Peyer's patch (tissue), 4 donors: ENCODE results near the gene SLC17A8. TPM values are rescaled to one million over a fixed set of nuclear protein-coding genes. Genes with fewer than 3 reads are reported as not detected.
"Not testable (repeated sequence)": the region's sequence is repeated elsewhere in the genome, so short reads cannot be mapped to it uniquely, and the experiment has no call there.

ENCODE experiments used
- DNase-seq, 3 donors: peaks; one replicate each; pipeline ENCODE4 v3.0.0-alpha.2; 2017 to 2019
- H3K27ac ChIP-seq, 4 donors: fragments of 200-600 bp; sonication (generic); one replicate each; pipeline ENCODE4 v1.5.1; 2016 to 2019
- H3K27me3 ChIP-seq, 2 donors: fragments of 200-600 bp; sonication (generic); one replicate each; pipeline ENCODE4 v1.5.1; 2019
- H3K36me3 ChIP-seq, 3 donors: fragments of 200-600 bp; sonication (generic); one replicate each; pipeline ENCODE4 v1.5.1; 2016 to 2019
- H3K4me1 ChIP-seq, 4 donors: fragments of 200-600 bp; sonication (generic); one replicate each; pipeline ENCODE4 v1.5.1; 2016 to 2019
- H3K4me3 ChIP-seq, 4 donors: fragments of 200-600 bp; sonication (generic); 1 replicate in 3 of 4; 2 replicates in 1 of 4; pipeline ENCODE4 v1.5.1; 2016 to 2019; ENCODE audit warnings: mild to moderate bottlenecking in 1 of 4
- H3K9me3 ChIP-seq, 4 donors: fragments of 200-600 bp; sonication (generic); one replicate each; pipeline ENCODE4 v1.5.1; 2016 to 2019; ENCODE audit warnings: mild to moderate bottlenecking in 1 of 4
- POLR2A ChIP-seq, 2 donors: fragments of 450-650 bp; IDR thresholded peaks; one replicate each; pipeline ENCODE4 v1.5.1; 2017; ENCODE audit warnings: antibody characterized with exemption in 2 of 2, mild to moderate bottlenecking in 2 of 2, moderate library complexity in 2 of 2
- total RNA-seq, 4 donors: library from RNA; depleted of rRNA; stranded (reverse); fragments of >200 nt; gene quantifications; one replicate each; pipeline ENCODE4 v1.1.0, GENCODE V29; 2016
- TF ChIP-seq, protein P1 (sequence below), 6 experiments: fragments of 450-650 bp in 4 of 6; fragments of 200-600 bp in 2 of 6; sonication (generic) in 1 of 6; IDR thresholded peaks; one replicate each; pipeline ENCODE4 v1.5.1; 2017 to 2019; ENCODE audit warnings: antibody characterized with exemption in 6 of 6, mild to moderate bottlenecking in 3 of 6, moderate library complexity in 1 of 6

SLC17A8 gene
- total RNA-seq, 4 donors from 2014 or later: 61.9 to 212 (median 83.1) TPM; not detected in 1

DNA sequence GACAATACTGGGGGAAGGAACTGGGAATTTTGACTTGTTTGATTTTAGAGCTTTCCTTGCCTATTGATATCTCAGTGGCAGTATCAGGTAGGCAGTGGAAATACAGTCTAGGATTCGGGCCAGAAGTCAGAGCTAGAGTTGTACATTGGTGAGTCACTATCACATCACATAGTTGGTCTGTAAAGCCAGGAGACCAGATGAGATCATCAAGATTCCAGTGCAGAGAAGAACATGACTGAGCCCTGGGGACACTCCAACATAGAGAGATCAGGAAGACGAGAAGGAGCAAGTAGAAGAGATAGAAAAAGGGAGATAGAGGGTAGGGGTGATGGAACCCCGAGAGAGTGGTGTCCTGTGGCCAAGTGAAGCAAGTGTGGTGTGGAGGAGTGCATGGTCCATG, 70.2 kb downstream of the SLC17A8 start:
- DNase-seq: peak in 1 of 3 donors; percentile 49
- Histone ChIP-seq H3K4me1 (no peaks in the 10 kb centered on the region), H3K4me3 (no peak overlapping the region), H3K36me3 (no peaks in the 10 kb centered on the region), H3K27ac (peak overlapping the region in 2 of 4 donors; percentile 13 to 59), H3K27me3 (no peaks in the 10 kb centered on the region), H3K9me3 (no peaks in the 10 kb centered on the region)
- no peak for TF ChIP-seq POLR2A (IDR thresholded peaks at IDR 0.05)
- TF ChIP-seq, protein P1, sequence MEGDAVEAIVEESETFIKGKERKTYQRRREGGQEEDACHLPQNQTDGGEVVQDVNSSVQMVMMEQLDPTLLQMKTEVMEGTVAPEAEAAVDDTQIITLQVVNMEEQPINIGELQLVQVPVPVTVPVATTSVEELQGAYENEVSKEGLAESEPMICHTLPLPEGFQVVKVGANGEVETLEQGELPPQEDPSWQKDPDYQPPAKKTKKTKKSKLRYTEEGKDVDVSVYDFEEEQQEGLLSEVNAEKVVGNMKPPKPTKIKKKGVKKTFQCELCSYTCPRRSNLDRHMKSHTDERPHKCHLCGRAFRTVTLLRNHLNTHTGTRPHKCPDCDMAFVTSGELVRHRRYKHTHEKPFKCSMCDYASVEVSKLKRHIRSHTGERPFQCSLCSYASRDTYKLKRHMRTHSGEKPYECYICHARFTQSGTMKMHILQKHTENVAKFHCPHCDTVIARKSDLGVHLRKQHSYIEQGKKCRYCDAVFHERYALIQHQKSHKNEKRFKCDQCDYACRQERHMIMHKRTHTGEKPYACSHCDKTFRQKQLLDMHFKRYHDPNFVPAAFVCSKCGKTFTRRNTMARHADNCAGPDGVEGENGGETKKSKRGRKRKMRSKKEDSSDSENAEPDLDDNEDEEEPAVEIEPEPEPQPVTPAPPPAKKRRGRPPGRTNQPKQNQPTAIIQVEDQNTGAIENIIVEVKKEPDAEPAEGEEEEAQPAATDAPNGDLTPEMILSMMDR (IDR thresholded peaks at IDR 0.05): peak in 1 of 6 experiments; percentile 14

DNA sequence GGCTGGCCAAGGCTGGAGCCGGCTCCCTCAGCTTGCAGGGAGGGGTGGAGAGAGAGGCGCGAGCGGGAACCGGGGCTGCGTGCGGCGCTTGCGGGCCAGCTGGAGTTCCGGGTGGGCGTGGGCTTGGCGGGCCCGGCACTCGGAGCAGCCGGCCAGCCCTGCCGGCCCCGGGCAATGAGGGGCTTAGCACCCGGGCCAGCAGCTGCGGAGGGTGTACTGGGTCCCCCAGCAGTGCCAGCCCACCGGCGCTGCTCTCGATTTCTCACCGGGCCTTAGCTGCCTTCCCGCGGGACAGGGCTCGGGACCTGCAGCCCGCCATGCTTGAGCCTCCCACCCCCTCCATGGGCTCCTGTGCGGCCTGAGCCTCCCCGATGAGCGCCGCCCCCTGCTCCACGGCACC, 73.4 kb downstream of the SLC17A8 start:
- not testable (repeated sequence) for H3K9me3 ChIP-seq, H3K27me3 ChIP-seq, H3K36me3 ChIP-seq, H3K4me1 ChIP-seq, DNase-seq, H3K27ac ChIP-seq, H3K4me3 ChIP-seq

DNA sequence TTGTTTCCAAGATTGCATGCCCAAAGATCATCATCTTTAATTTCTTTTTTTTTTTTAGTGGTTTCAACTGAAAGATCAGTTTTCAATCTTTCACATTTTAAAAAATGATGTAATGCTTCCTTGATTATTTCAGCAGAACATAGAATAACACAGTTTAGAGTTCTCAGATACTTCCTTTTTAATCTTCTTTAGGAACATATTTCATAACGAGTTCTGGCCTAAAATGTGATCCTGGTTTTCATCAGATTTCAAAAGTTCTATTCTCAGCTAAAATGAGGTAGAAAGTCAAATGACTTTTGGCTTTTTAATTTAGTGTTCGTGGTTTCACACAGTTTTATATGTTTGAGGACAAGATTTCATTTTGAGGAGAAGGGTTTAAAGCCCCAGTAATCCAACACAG, 76.8 kb downstream of the SLC17A8 start:
- Histone ChIP-seq H3K27ac (no peak overlapping the region), H3K36me3 (no peaks in the 10 kb centered on the region), H3K27me3 (no peaks in the 10 kb centered on the region), H3K4me1 (peaks cover 0 to 11% (median 0%) of the 10 kb centered on the region in 4 donors), H3K4me3 (no peak overlapping the region), H3K9me3 (no peaks in the 10 kb centered on the region)
- no peak for TF ChIP-seq POLR2A (IDR thresholded peaks at IDR 0.05)
- TF ChIP-seq, protein P1 (IDR thresholded peaks at IDR 0.05): no peak
- DNase-seq: no peak

DNA sequence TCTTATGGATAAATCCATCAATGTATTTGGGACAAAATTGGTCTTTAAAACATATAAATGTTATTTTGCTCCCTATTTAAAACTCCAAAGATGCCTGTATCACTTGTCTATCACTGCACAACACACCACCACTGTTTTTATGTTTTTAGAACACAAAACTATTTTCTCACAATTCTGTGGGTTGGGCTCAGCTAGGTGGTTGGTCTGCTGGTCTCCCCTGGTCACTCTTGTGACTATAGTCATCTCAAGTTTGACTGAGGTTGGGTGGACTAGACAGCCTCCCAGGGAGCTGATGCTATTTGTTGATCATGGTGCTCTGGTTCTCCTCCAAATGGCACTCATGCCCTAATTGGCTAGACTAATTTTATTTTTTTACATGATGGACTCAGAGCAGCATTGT, 77.3 kb downstream of the SLC17A8 start:
- H3K36me3 ChIP-seq: no peaks in the 10 kb centered on the region
- H3K4me1 ChIP-seq: peaks cover 0 to 11% (median 0%) of the 10 kb centered on the region in 4 donors
- no peaks in the 10 kb centered on the region for H3K9me3 ChIP-seq
- H3K27me3 ChIP-seq: no peaks in the 10 kb centered on the region
- no peak overlapping the region for H3K27ac ChIP-seq
- H3K4me3 ChIP-seq: no peak overlapping the region
- no peak for DNase-seq
- TF ChIP-seq, protein P1 (IDR thresholded peaks at IDR 0.05): no peak
- TF ChIP-seq POLR2A (IDR thresholded peaks at IDR 0.05): no peak

DNA sequence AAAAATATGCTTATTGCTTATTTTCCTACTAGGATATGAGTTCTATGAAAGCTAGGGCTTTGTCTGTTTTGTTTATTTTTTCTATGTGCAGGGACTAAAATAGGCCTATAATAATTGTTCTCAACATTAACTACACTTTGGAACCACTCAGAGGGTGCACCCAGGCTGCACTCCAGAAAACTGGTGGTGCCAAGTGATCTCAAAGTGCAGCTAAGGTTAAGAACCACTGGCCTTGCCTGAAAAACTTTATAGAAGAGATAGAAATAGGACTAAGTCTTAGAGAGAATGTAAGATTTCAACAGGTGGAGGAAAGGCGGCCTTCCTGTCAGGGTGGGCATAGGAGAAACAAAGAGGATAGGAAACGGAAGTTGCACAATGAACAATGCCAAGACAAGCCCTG, 79.1 kb downstream of the SLC17A8 start:
- no peak for DNase-seq
- Histone ChIP-seq H3K36me3 (no peaks in the 10 kb centered on the region), H3K27ac (peak overlapping the region in 1 of 4 donors; percentile 14), H3K27me3 (no peaks in the 10 kb centered on the region), H3K4me1 (peaks cover 0 to 11% (median 0%) of the 10 kb centered on the region in 4 donors), H3K9me3 (no peaks in the 10 kb centered on the region), H3K4me3 (no peak overlapping the region)
- TF ChIP-seq, protein P1 (IDR thresholded peaks at IDR 0.05): no peak
- TF ChIP-seq POLR2A (IDR thresholded peaks at IDR 0.05): no peak

DNA sequence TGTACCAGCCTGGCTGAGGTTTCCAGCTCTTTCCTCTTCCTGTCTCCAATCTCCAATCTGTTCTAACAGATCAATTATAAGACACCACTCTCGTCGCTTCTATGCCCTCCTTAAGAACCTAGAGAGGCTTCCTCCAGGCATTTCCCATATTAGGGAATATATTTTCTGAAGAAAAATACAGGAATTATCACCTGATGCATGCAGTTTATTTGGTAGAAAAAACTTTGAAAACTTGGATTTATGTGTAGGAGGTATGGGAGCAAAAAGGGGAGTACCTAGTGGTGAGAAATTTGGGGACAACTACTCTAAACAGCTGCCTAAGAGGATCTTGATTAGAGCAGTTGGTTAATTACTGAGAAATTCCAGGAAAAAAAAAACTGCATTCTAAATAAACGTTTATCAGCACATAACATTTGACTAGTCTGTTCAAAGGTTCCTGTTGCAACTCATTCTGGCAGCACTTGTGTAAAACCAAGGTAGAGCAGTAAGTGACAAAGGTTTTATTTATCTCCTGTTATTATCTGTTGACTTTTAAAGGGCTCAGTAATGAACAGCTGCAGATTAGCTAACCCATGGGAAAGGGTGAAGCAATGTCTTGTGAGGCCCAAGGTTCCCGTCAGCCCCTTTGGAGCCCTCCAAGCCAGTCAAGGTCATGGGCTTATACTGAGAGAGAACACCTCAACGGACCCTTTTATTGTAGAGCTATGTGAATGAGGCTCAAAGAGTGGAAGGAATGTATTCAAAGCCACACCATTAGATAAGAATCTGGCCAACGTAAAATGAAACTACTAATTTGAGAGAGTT, 80.4 kb downstream of the SLC17A8 start:
- no peaks in the 10 kb centered on the region for H3K27me3 ChIP-seq
- H3K4me1 ChIP-seq: peaks cover 0 to 11% (median 0%) of the 10 kb centered on the region in 4 donors
- no peaks in the 10 kb centered on the region for H3K9me3 ChIP-seq
- peak overlapping the region in 3 of 4 donors; percentile 51 to 81 (median 71) for H3K27ac ChIP-seq
- H3K36me3 ChIP-seq: no peaks in the 10 kb centered on the region
- peak in 2 of 3 donors; percentile 59 to 61 for DNase-seq
- TF ChIP-seq, protein P1 (IDR thresholded peaks at IDR 0.05): no peak
- peak in 1 of 2 donors; percentile 25 for TF ChIP-seq POLR2A (IDR thresholded peaks at IDR 0.05)
- H3K4me3 ChIP-seq: no peak overlapping the region
